ENCODE results near the gene TEX101.
A peak's percentile ranks its signal among the peaks of the same experiment; 100 is the strongest.
"Not testable (repeated sequence)": the region's sequence is repeated elsewhere in the genome, so short reads cannot be mapped to it uniquely, and the experiment has no call there.

The TEX101 gene

GRCh38 chr19:43416951-43417623, 2.4 kb downstream of the TEX101 start:
- DNase-seq = no peak

- DNase-seq = no peak
Observed at GRCh38 chr19:43420954-43421353, 6.3 kb downstream of the TEX101 start.

- DNase-seq = no peak
Observed at GRCh38 chr19:43422000-43422688, 7.5 kb downstream of the TEX101 start.

DNA sequence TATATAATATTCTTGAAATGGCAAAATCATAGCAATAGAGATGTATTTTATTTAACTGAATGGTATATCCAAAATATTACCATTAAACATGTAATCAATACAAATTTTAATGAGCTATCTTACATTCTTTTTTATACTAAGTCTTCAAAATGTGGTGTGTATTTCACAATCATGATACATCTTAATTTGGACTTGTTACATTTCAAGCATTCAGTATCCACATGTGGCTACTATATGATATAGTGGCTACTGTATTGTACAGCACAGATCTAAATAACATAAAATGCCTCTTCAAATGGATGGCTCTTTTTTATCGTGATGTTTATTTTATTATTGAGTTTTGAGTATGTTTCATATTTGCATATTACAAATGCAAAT, 8.0 kb downstream of the TEX101 start:
- no peak for DNase-seq

DNA sequence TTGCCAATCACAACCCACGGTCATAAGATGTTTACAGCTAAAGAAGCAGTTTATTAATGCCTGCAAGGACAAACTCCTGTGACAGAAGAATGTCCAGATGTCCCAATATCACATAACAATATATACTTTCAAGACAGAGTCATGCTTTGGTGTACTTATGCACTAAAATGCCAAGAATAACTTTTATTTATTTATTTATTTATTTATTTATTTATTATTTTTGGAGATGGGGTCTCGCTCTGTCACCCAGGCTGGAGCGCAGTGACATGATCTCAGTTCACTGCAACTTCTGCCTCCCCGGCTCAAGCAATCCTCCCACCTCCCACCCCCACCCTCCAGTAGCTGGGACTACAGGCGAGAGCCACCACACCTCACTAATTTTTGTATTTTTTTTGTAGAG, 9.1 kb downstream of the TEX101 start:
- DNase-seq = no peak

GRCh38 chr19:43425567-43426392, 11.1 kb downstream of the TEX101 start:
- peak in 6 of 51 donors; percentile 2 to 26 (median 6) for DNase-seq

GRCh38 chr19:43429395-43429794, 14.7 kb downstream of the TEX101 start:
- DNase-seq = no peak

- no peak for DNase-seq
Observed at GRCh38 chr19:43430142-43430710, 15.5 kb downstream of the TEX101 start.

GRCh38 chr19:43430976-43431375, 16.3 kb downstream of the TEX101 start:
- DNase-seq = no peak

- no peak for DNase-seq
Observed at GRCh38 chr19:43433358-43433673, 18.6 kb downstream of the TEX101 start.

DNA sequence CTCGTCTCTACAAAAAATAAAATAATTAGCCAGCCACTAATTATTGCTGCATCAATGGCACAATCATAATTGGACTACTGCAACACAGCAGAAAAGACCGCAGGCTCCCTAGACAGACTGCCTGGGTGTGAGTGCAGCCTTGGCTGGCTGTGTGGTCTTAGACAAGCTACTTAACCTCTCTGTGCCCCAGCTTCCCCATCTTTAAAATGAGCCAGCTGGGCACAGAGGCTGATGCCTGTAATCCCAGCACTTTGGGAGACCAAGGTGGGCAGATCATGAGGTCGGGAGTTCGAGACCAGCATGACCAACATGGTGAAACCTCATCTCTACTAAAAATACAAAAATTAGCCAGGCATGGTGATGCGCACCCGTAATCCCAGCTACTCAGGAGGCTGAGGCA, 19.0 kb downstream of the TEX101 start:
- no peak for DNase-seq

GRCh38 chr19:43435775-43436174, 21.1 kb downstream of the TEX101 start:
- no peak for DNase-seq

DNA sequence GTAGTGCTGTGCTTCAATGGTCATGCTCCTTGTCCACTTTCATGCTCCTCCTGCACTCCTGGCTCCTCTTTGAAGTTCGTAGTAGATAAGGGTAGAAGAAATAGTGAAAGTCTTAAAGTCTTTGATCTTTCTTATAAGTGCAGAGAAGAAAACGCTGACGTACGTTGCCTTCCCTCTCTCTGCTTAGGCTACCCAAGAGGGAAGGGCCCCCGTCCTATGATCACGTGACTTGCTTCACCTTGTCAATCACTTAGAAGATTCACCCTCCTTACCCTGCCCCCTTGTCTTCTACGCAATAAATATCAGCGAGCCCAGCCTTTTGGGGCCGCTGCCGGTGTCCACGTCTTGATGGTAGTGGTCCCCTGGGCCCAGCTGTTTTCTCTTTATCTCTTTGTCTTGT, 22.6 kb downstream of the TEX101 start:
- DNase-seq = not testable (repeated sequence)

GRCh38 chr19:43437712-43438111, 23.0 kb downstream of the TEX101 start:
- DNase-seq = no peak

DNA sequence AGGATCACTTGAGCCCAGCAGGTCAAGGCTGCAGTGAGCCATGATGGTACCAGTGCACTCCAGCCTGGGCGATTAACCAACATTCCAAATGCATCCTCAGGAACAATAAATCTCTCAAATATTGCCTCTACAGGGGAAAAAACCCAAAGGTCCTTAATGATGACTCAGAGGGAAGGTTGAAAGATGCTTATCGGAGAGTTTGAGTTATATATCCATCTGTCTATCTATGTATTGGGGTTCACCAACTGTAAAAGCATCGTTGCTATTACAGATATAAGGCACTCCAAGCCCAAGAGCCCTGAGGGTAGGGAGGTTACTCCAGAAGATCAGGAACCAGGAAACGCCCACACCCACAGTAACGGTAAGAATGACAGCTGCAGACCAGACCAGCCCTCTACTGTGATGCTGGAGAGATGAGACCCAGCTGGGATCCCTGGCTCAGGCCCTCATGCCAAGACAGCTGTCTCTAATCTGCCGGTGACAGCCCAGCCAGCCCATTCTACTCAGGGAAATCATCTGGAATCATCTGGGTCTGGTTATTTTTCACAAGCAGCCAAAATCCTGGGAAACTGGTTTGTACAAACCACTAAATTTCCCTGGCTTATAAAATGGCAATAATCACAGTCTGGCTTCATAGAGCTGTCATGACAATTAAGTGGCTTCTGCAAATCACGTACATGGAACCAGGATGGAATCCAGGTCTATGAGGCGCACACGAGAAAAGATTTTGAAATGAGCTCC, 23.8 kb downstream of the TEX101 start:
- no peak for DNase-seq

DNA sequence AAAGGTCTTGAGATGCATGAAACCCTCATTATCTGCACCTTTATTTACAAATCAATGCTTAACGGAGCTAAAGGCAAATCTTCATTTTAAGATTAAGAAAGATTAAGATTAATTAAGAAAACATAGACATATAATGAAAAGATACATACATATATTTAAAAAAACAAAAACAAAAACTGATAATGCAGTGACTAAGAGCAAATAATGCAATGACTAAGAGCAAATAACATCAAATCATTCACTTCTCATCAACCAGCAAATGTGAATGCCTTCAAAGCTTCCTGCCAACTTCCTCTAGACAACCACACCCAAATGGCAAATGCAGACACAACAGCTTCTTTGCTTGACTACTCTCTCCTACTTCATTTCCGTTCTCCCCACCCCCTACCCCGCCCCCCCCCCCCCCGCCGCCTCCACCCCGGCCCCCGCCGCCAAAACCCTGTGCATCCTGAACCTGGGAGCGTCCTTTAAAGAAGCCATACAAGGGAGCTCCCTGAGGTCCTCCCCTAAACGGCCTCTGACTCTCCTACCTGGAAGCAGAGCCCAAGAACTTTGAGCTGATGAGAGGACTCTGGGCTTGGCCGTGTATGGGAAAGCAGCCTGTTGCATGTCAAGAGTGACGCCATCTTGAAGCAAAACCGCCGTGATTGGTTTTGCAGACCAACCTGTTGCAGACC, 24.5 kb downstream of the TEX101 start:
- DNase-seq = no peak

GRCh38 chr19:43439709-43440063, 25.0 kb downstream of the TEX101 start:
- DNase-seq = no peak

GRCh38 chr19:43441716-43442115, 27.0 kb downstream of the TEX101 start:
- DNase-seq = no peak

DNA sequence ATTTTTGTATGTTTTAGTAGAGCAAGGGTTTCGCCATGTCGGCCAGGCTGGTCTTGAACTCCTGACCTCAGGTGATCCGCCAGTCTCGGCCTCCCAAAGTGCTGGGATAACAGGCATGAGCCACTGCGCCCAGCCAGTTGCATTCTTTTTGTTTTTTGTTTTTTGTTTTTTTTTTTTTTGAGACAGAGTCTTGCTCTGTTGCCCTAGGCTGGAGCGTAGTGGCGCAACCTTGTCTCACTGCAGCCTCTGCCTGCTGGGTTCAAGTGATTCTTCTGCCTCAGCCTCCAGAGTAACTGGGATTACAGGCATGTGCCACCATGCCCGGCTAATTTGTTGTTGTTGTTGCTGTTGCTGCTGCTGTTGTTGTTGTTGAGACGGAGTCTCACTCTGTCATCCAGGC, 29.4 kb downstream of the TEX101 start:
- DNase-seq = not testable (repeated sequence)

GRCh38 chr19:43444531-43445287, 30.0 kb downstream of the TEX101 start:
- DNase-seq = no peak

Data from hypothalamus (tissue), 51 donors.